ENCODE measurements around the gene ATG14.
"Not testable (repeated sequence)": the region's sequence is repeated elsewhere in the genome, so short reads cannot be mapped to it uniquely, and the experiment has no call there.

DNA sequence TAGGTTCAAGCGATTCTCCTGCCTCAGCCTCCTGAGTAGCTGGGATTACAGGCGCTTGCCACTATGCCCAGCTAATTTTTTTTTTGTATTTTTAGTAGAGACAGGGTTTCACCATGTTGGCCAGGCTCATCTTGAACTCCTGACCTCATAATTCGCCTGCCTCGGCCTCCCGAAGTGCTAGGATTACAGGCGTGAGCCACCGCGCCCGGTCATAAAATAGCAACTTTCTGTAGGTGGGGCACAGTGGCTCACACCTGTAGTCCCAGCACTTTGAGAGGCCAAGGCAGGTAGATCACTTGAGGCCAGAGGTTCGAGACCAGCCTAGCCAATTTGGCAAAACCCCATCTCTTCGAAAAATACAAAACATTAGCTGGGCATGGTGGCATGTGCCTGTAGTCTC lies 10.7 kb upstream of the ATG14 start:
- TF ChIP-seq, protein P1, sequence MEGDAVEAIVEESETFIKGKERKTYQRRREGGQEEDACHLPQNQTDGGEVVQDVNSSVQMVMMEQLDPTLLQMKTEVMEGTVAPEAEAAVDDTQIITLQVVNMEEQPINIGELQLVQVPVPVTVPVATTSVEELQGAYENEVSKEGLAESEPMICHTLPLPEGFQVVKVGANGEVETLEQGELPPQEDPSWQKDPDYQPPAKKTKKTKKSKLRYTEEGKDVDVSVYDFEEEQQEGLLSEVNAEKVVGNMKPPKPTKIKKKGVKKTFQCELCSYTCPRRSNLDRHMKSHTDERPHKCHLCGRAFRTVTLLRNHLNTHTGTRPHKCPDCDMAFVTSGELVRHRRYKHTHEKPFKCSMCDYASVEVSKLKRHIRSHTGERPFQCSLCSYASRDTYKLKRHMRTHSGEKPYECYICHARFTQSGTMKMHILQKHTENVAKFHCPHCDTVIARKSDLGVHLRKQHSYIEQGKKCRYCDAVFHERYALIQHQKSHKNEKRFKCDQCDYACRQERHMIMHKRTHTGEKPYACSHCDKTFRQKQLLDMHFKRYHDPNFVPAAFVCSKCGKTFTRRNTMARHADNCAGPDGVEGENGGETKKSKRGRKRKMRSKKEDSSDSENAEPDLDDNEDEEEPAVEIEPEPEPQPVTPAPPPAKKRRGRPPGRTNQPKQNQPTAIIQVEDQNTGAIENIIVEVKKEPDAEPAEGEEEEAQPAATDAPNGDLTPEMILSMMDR (IDR thresholded peaks at IDR 0.05): not testable (repeated sequence)
- not testable (repeated sequence) for TF ChIP-seq POLR2A (IDR thresholded peaks at IDR 0.05)

All from uterus (tissue), 2 donors.